ENCODE data around the gene KRTAP10-3. TPM values are rescaled to one million over a fixed set of nuclear protein-coding genes. Genes with fewer than 3 reads are reported as not detected.
A peak's percentile ranks its signal among the peaks of the same experiment; 100 is the strongest.

The KRTAP10-3 gene
- total and polyA plus RNA-seq, 2 of the 13 experiments (the other 11 are each of a cell fraction or from before 2014, with no cell fraction given) = not detected

- no peak for TF ChIP-seq ZBTB20 (CRISPR knock-in tag; IDR thresholded peaks at IDR 0.05; ENCODE audit: borderline replicate concordance, low read depth)
- no peak for TF ChIP-seq ATF2 (CRISPR knock-in tag; IDR thresholded peaks at IDR 0.05)
- TF ChIP-seq ZNF317 (CRISPR knock-in tag; IDR thresholded peaks at IDR 0.05) = no peak
- no peak for TF ChIP-seq NFIB (CRISPR knock-in tag; IDR thresholded peaks at IDR 0.05; ENCODE audit: borderline replicate concordance)
- no peak for TF ChIP-seq FOXK2 (IDR thresholded peaks at IDR 0.05)
- TF ChIP-seq SSRP1 (CRISPR knock-in tag; IDR thresholded peaks at IDR 0.05) = peak; percentile 31; the same call in 1 of the 2 replicates
- no peak for TF ChIP-seq ZFYVE20 (CRISPR knock-in tag; IDR thresholded peaks at IDR 0.05; ENCODE audit: borderline replicate concordance, low read depth)
- TF ChIP-seq ZSCAN22 (CRISPR knock-in tag; IDR thresholded peaks at IDR 0.05) = no peak
- no peak for TF ChIP-seq ZNF263 (CRISPR knock-in tag; IDR thresholded peaks at IDR 0.05)
- TF ChIP-seq ARID5B (CRISPR knock-in tag; IDR thresholded peaks at IDR 0.05) = no peak
- TF ChIP-seq DMAP1 (CRISPR knock-in tag; IDR thresholded peaks at IDR 0.05) = no peak
- no peak for TF ChIP-seq ZFP36L1 (CRISPR knock-in tag; IDR thresholded peaks at IDR 0.05)
- no peak for TF ChIP-seq THYN1 (CRISPR knock-in tag; IDR thresholded peaks at IDR 0.05; ENCODE audit: borderline replicate concordance, low read depth)
- no peak for TF ChIP-seq ZFP36L2 (CRISPR knock-in tag; IDR thresholded peaks at IDR 0.05)
- peak; percentile 41; the same call in 1 of the 2 replicates for TF ChIP-seq NRL (CRISPR knock-in tag; IDR thresholded peaks at IDR 0.05; ENCODE audit: borderline replicate concordance)
- TF ChIP-seq ZMYM3 (CRISPR knock-in tag; IDR thresholded peaks at IDR 0.05) = peak; percentile 49
- peak; percentile 24; the same call in 1 of the 2 replicates for TF ChIP-seq ZNF687 (CRISPR knock-in tag; IDR thresholded peaks at IDR 0.05)
- TF ChIP-seq ATF7-NPFF (CRISPR knock-in tag; IDR thresholded peaks at IDR 0.05; ENCODE audit: low read depth) = no peak
- no peak for TF ChIP-seq THAP11 (CRISPR knock-in tag; IDR thresholded peaks at IDR 0.05)
- TF ChIP-seq HNF4A (CRISPR knock-in tag; IDR thresholded peaks at IDR 0.05) = no peak
- TF ChIP-seq CREM (IDR thresholded peaks at IDR 0.05) = no peak
- no peak for TF ChIP-seq CREM (CRISPR knock-in tag; IDR thresholded peaks at IDR 0.05)
Measured at GRCh38 chr21:44515359-44516165, 43.0 kb downstream of the KRTAP10-3 start (continued).
